Uterus (tissue), 2 donors: ENCODE results near the gene LIMS4.
"Not testable (repeated sequence)": the region's sequence is repeated elsewhere in the genome, so short reads cannot be mapped to it uniquely, and the experiment has no call there.

Experiments used
- POLR2A ChIP-seq, 2 donors: fragments of 450-650 bp; IDR thresholded peaks; one replicate each; pipeline ENCODE4 v1.6.1; 2016; ENCODE audit warnings: antibody characterized with exemption in 2 of 2, mild to moderate bottlenecking in 1 of 2, moderate library complexity in 1 of 2
- TF ChIP-seq, protein P1 (sequence below), 4 experiments: fragments of 200-600 bp in 2 of 4; fragments of 450-650 bp in 2 of 4; sonication (generic) in 2 of 4; IDR thresholded peaks; one replicate each; pipeline ENCODE4 v1.5.1; 2016 to 2019; ENCODE audit warnings: antibody characterized with exemption in 4 of 4, mild to moderate bottlenecking in 2 of 4, moderate library complexity in 1 of 4

GRCh38 chr2:110481200-110481599 is 8.6 kb upstream of the LIMS4 start:
- TF ChIP-seq, protein P1, sequence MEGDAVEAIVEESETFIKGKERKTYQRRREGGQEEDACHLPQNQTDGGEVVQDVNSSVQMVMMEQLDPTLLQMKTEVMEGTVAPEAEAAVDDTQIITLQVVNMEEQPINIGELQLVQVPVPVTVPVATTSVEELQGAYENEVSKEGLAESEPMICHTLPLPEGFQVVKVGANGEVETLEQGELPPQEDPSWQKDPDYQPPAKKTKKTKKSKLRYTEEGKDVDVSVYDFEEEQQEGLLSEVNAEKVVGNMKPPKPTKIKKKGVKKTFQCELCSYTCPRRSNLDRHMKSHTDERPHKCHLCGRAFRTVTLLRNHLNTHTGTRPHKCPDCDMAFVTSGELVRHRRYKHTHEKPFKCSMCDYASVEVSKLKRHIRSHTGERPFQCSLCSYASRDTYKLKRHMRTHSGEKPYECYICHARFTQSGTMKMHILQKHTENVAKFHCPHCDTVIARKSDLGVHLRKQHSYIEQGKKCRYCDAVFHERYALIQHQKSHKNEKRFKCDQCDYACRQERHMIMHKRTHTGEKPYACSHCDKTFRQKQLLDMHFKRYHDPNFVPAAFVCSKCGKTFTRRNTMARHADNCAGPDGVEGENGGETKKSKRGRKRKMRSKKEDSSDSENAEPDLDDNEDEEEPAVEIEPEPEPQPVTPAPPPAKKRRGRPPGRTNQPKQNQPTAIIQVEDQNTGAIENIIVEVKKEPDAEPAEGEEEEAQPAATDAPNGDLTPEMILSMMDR (IDR thresholded peaks at IDR 0.05): not testable (repeated sequence)
- TF ChIP-seq POLR2A (IDR thresholded peaks at IDR 0.05): not testable (repeated sequence)
